Skeletal muscle cell (primary cell): ENCODE data around the gene PRELID2.
"Not testable (repeated sequence)": the region's sequence is repeated elsewhere in the genome, so short reads cannot be mapped to it uniquely, and the experiment has no call there.

Experiments used
- DNase-seq: peaks from one replicate; pipeline ENCODE4 v3.0.0-alpha.2; 2010; ENCODE audit warnings: low read depth
- H3K4me3 ChIP-seq: 2 replicates; pipeline ENCODE4 v1.5.1; 2011; ENCODE audit warnings: low read depth, mild to moderate bottlenecking, control low read depth, low read length, moderate library complexity

Gene PRELID2

GRCh38 chr5:145768863-145769262 is 66.3 kb downstream of the PRELID2 start:
- no peak overlapping the region for H3K4me3 ChIP-seq
- DNase-seq: no peak

DNA sequence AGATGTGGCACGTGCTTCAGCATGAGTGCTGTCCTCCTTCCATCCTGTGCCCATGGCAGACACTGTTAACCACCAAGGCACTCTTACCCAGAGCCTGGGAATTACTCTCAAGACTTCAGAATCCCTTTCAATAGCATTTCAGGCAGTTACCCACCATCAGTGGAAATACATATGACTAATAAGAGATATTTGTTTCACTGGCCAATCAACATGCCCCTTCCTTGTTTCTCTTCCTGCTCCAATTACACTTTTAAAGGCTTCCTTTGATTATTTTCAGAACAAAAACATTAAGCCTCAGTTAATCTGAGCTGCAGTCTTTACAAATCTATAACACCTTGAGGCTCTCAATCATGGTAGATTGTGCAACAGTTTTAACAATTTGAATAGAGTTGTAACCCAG is 70.8 kb downstream of the PRELID2 start:
- DNase-seq: no peak

DNA sequence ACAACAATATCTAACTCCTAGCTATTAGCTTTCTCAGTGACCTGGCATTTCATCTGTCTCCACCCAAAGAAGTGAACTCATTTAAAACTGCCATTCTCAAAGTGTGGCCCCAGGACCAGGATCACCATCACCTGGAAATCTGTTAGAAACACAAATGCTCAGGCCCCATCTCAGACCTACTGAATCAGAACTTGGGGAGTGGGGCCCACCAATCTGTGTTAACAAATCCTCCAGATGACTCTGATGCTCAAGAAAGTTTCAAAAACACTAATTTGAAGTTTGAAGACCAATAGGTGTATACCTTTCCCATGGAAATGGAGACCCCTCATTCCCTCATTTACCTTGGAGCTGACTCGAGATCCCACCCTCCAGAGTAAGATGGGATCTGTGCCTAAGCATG is 72.3 kb downstream of the PRELID2 start:
- no peak overlapping the region for H3K4me3 ChIP-seq
- no peak for DNase-seq

More for the DNA sequence above, 70.8 kb downstream of the PRELID2 start:
- H3K4me3 ChIP-seq: no peak overlapping the region

DNA sequence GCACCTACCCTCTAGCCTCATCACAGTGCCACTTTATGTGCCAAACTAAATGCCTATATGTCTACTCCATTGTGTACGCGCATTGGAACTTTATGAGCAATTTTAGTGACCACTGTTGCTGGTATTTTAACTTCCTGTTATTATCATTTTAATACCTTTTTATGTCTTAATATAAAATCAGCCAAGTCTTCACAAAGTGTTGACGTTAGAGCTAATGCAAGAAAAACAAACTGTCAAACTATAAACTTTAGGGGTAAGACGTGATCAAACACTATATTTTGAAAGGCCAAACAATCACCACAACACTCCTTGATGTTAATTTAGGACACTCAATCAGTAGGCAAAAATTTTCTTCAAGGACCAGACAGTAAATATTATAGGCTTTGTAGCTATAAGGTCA is 73.9 kb downstream of the PRELID2 start:
- DNase-seq: no peak
- no peak overlapping the region for H3K4me3 ChIP-seq

DNA sequence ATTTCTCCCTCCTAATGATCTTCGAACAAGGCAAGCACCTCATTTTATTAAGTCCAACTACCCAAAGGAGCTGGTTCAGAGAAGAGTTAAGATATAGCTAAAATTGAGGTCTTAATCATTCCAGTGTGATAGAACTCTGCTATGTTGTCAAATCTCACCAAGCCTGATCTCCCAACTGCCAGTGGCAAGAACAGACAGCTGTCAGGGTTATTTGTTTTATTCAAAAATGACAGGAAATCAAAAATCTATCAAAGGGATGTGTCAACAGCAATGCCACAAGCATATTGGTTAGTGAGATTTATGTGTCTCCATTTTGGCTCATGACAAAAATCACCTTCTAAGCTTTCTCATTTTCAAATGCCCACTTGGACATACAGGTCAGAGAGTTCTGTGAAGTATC is 74.5 kb downstream of the PRELID2 start:
- DNase-seq: no peak
- no peak overlapping the region for H3K4me3 ChIP-seq

DNA sequence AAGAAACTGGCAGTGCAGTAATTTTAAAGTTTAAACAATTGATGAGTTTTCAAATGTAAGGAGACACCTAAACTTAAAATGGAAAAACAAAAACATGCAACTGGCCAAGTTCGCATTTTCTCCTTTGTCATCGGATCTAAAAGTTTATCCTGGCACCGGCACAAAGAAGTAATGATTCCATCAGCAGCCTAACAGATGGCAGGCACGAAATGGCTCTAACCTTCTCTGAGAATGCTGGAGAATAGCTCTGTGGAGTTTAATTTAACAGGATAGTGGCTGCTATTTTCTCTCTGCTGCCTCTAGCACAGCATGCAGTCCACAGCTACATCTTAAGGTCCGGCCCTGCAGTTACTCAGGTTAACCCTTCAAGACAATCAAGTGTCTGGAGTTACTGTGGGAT is 82.2 kb downstream of the PRELID2 start:
- peak; percentile 21 for DNase-seq
- H3K4me3 ChIP-seq: no peak overlapping the region

DNA sequence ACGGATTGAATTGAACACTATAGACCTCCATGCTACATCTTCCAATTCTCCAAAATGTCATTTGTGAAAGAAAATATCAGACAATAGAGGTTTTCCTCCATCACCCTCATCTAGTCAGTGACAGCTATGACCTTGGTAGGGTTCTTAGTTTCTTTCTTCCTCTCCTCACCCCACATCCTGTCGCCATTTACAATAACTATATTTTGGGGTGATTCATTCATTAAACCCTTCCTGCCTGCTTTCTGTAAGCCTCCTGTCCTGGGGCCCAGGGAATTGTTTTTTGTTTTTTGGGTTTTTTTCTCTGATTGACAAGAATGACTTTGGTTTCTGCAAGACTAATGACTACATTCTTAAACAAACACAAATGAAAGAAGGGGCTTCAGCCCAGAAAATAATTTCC is 82.6 kb downstream of the PRELID2 start:
- no peak for DNase-seq
- H3K4me3 ChIP-seq: no peak overlapping the region

GRCh38 chr5:145750199-145750598 is 84.9 kb downstream of the PRELID2 start:
- H3K4me3 ChIP-seq: no peak overlapping the region
- peak; percentile 22 for DNase-seq

DNA sequence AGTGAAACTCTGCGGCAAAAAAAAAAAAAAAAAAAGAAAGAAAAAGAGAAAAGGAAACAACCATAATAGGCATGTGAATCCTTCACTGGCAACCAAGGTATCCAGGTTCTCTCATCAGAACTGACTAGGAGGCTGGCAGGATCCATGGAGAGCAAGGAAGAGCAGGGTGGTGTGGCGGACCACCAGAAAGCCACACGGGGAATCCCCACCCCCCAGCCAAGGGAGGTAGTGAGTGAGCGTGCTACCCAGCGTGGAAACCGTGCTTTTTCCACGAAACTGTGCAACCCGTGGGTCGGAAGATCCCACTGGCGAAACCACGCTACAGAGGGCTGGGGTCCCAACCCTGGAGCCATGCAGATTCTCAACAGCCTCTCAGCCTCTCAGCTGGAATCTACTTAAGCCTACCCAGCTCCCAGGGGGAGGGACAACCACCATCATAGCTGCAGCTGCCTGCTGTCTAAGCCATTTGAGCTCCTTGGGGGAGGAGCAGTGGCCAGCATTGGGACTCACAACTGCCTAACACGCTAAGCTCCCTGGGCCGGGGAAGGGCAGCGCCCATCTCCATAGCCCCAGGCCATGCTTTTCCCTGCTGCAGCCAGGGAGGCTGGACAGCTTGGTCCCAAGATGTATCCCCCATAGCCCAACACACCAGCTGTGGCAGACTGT is 91.6 kb downstream of the PRELID2 start:
- no peak for DNase-seq
- H3K4me3 ChIP-seq: no peak overlapping the region

DNA sequence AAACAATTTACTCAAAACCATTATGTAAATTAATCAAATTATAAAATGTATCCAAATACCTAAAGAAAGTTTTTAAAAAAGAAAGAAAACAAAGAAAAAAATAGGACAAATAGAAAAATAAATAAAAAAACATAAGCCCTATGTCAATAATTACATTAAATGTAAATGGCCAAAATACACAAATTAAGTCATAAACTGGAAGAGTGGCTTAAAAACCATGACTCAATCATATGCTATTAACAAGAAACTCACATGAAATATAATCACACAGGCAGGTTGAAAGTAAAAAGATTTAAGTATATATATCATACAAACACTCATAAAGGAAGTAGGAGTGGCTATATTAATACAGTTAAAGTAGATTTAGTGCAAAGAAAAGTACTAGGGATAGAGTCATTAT is 95.3 kb downstream of the PRELID2 start:
- no peak for DNase-seq
- no peak overlapping the region for H3K4me3 ChIP-seq

DNA sequence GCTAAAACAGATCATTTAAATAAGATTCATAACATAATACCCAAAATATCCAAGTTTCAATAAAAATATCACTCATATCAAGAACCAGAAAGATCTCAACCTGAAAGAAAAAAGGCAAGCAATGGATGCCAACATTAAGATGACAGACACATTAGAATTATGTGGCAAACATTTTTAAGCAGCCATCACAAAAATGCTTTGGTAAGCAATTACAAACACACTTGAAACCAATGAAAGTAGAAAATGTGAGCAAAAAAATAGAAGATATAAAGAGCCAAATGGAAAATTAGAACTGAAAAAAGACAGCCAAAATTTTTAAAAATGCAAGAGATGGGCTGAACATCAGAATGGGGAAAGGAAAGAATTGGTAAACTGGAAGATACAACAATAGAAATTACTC is 96.9 kb downstream of the PRELID2 start:
- no peak overlapping the region for H3K4me3 ChIP-seq
- no peak for DNase-seq

- no peak for DNase-seq
- H3K4me3 ChIP-seq: no peak overlapping the region
These were observed 97.6 kb downstream of the PRELID2 start for GRCh38 chr5:145737578-145737977.

GRCh38 chr5:145729956-145730355 is 105.2 kb downstream of the PRELID2 start:
- not testable (repeated sequence) for DNase-seq, H3K4me3 ChIP-seq

- H3K4me3 ChIP-seq: no peak overlapping the region
- no peak for DNase-seq
These were observed 111.6 kb downstream of the PRELID2 start for GRCh38 chr5:145723516-145723915.

- DNase-seq: no peak
- H3K4me3 ChIP-seq: no peak overlapping the region
These were observed 116.2 kb downstream of the PRELID2 start for GRCh38 chr5:145718956-145719355.

- H3K4me3 ChIP-seq: no peak overlapping the region
- no peak for DNase-seq
These were observed 119.7 kb downstream of the PRELID2 start for GRCh38 chr5:145715412-145715811.

- no peak for DNase-seq
- no peak overlapping the region for H3K4me3 ChIP-seq
These were observed 122.9 kb downstream of the PRELID2 start for GRCh38 chr5:145712245-145712644.

GRCh38 chr5:145711417-145711816 is 123.7 kb downstream of the PRELID2 start:
- DNase-seq: no peak
- no peak overlapping the region for H3K4me3 ChIP-seq
